ENCODE data around the gene GRIK2.

Gene GRIK2

GRCh38 chr6:101711518-101711917 lies 318.0 kb downstream of the GRIK2 start:
- DNase-seq (ENCODE audit: low read depth in 1 of 2, low spot score in 1 of 2): no peak

GRCh38 chr6:101716387-101716786 lies 322.9 kb downstream of the GRIK2 start:
- no peak for DNase-seq (ENCODE audit: low read depth in 1 of 2, low spot score in 1 of 2)

- DNase-seq (ENCODE audit: low read depth in 1 of 2, low spot score in 1 of 2): no peak
These were observed 323.3 kb downstream of the GRIK2 start for GRCh38 chr6:101716810-101717209.

GRCh38 chr6:101719521-101719920 lies 326.0 kb downstream of the GRIK2 start:
- DNase-seq (ENCODE audit: low read depth in 1 of 2, low spot score in 1 of 2): no peak

- no peak for DNase-seq (ENCODE audit: low read depth in 1 of 2, low spot score in 1 of 2)
These were observed 329.0 kb downstream of the GRIK2 start for GRCh38 chr6:101722471-101722870.

GRCh38 chr6:101722991-101723579 lies 329.6 kb downstream of the GRIK2 start:
- no peak for DNase-seq (ENCODE audit: low read depth in 1 of 2, low spot score in 1 of 2)

- no peak for DNase-seq (ENCODE audit: low read depth in 1 of 2, low spot score in 1 of 2)
These were observed 334.9 kb downstream of the GRIK2 start for GRCh38 chr6:101728388-101728787.

- no peak for DNase-seq (ENCODE audit: low read depth in 1 of 2, low spot score in 1 of 2)
These were observed 335.4 kb downstream of the GRIK2 start for GRCh38 chr6:101728956-101729355.

GRCh38 chr6:101730954-101731353 lies 337.4 kb downstream of the GRIK2 start:
- no peak for DNase-seq (ENCODE audit: low read depth in 1 of 2, low spot score in 1 of 2)

- DNase-seq (ENCODE audit: low read depth in 1 of 2, low spot score in 1 of 2): no peak
These were observed 340.4 kb downstream of the GRIK2 start for GRCh38 chr6:101733899-101734298.

- DNase-seq (ENCODE audit: low read depth in 1 of 2, low spot score in 1 of 2): no peak
These were observed 345.0 kb downstream of the GRIK2 start for GRCh38 chr6:101738481-101738880.

GRCh38 chr6:101740631-101741030 lies 347.1 kb downstream of the GRIK2 start:
- no peak for DNase-seq (ENCODE audit: low read depth in 1 of 2, low spot score in 1 of 2)

GRCh38 chr6:101741474-101742171 lies 348.1 kb downstream of the GRIK2 start:
- DNase-seq (ENCODE audit: low read depth in 1 of 2, low spot score in 1 of 2): no peak

GRCh38 chr6:101747160-101747559 lies 353.7 kb downstream of the GRIK2 start:
- DNase-seq (ENCODE audit: low read depth in 1 of 2, low spot score in 1 of 2): no peak

GRCh38 chr6:101747716-101748115 lies 354.2 kb downstream of the GRIK2 start:
- DNase-seq (ENCODE audit: low read depth in 1 of 2, low spot score in 1 of 2): no peak

GRCh38 chr6:101755931-101756330 lies 362.4 kb downstream of the GRIK2 start:
- no peak for DNase-seq (ENCODE audit: low read depth in 1 of 2, low spot score in 1 of 2)

- DNase-seq (ENCODE audit: low read depth in 1 of 2, low spot score in 1 of 2): no peak
These were observed 364.9 kb downstream of the GRIK2 start for GRCh38 chr6:101758368-101758767.

GRCh38 chr6:101760843-101761621 lies 367.5 kb downstream of the GRIK2 start:
- no peak for DNase-seq (ENCODE audit: low read depth in 1 of 2, low spot score in 1 of 2)

GRCh38 chr6:101762851-101763250 lies 369.3 kb downstream of the GRIK2 start:
- no peak for DNase-seq (ENCODE audit: low read depth in 1 of 2, low spot score in 1 of 2)

- no peak for DNase-seq (ENCODE audit: low read depth in 1 of 2, low spot score in 1 of 2)
These were observed 371.8 kb downstream of the GRIK2 start for GRCh38 chr6:101765281-101765680.

- no peak for DNase-seq (ENCODE audit: low read depth in 1 of 2, low spot score in 1 of 2)
These were observed 376.6 kb downstream of the GRIK2 start for GRCh38 chr6:101770116-101770515.

- DNase-seq (ENCODE audit: low read depth in 1 of 2, low spot score in 1 of 2): no peak
These were observed 383.4 kb downstream of the GRIK2 start for GRCh38 chr6:101776919-101777350.
